GM18909 (cell line): ENCODE measurements around the gene ZFTA.

Source experiments
- ATAC-seq: cut with Tn5 transposase; IDR thresholded peaks from one replicate; pipeline ENCODE4 v1.9.1; 2021; ENCODE audit warnings: mild to moderate bottlenecking; ENCODE audit not compliant: unreplicated experiment, poor library complexity

ZFTA gene

DNA sequence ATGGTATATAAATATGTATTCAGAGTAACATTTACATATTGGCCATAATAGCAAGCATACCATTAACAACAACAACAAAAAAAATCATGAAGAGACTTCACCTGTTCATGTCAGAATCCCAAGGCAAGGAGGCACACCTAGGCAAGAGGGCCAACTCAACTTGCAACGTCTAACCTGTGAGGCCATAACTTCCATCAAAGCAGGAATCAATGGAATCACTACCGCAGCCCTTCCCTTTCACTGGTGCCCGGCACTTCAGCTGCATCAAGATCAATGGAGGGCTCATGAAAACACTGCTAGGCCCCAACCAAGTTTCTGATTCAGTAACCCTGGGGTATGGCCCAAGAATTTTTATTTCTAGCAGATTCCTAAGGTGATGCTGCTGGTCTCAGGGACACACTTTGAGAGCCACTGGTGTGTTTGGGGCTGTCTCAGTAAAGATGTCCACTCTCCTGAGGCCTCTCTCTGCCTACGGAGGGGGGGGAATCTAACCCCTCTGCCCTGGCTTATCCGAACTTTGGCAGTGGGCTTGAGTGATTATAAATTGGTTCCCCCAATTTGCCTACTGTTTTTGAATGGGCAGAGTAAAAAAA is 8.0 kb downstream of the ZFTA start:
- no peak for ATAC-seq

DNA sequence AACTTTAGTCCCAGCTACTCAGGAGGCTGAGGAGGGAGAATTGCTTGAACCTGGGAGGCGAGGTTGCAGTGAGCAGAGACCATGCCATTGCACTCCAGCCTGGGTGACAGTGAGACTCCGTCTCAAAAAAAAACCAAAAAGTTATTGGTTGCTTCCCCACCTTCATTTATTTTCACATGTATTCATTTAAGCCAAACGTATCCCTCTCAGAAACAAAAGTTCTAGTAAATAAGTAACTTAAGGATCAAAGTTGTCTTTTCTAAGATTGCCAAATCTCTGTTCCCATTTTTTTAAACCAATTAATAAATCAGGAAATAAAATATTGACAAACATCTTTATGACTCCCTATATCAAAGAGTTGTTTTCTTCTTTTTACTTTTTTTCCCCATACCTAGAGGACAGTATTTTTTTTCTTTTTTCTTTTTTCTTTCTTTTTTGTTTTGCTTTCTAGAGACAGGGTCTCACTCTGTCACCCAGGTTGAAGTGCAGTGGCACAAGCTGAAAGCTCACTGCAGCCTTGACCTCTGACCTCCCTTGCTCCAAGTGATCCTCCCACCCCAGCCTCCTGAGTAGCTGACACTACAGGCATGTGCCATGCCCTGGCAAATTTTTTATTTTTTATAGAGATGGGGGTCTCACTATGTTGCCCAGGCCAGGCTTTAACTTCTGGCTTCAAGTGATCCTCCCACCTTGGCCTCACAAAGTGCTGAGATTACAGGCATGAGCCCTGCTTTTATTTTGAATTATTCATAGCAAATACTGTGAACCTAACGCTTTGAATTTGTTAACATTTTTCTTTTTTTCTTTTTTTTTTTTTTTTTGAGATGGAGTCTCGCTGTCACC is 11.4 kb downstream of the ZFTA start:
- no peak for ATAC-seq

GRCh38 chr11:63749624-63750023 is 19.0 kb downstream of the ZFTA start:
- no peak for ATAC-seq

DNA sequence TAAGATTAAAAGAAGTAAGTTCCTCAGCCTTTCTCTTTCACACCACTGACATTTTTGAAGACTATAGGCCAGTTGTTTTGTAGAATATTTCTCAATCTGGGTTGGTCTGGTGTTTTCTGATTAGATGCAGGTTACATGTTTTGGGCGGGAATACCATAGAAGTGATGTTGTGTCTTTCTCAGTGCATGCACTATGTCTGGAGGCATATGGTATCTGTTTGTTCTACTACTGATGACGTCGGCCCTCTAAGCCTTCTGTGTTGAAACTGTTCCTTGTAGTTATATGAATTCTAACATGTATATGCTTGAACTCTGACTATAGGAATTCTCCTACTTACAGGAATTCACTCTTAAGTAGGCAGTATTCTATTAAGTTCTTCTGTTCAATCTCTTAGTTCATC is 21.6 kb downstream of the ZFTA start:
- no peak for ATAC-seq

GRCh38 chr11:63745304-63746170 is 23.0 kb downstream of the ZFTA start:
- no peak for ATAC-seq

DNA sequence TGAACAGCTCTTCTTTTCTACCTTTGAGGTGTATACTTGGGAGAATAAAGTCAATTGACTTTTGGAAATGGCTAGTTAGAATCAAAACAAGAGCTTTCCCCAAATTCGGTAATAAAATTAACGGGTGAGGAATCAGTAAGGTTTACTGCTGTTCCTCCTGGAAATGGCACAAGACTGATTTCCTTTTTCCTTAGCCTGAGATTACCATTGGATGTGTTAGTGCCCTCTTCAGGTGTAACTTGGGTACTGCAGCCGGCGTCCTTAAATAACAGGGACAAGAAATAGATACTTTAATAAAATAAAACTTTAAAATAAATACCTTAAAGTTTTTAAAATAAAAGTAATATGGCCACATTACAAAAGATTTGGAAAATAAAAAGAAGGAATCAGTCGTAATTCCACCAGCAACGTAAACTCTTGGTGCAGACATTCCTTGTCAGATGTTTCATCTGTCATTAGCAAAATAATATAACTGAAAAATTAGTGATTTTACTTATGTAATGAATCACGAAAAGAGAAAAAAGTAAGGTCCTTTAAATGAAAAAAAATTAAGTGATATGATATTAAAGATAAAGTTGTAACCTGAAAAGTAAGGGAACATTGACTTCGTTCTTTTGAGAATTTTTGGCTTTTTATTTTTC is 29.7 kb downstream of the ZFTA start:
- no peak for ATAC-seq

DNA sequence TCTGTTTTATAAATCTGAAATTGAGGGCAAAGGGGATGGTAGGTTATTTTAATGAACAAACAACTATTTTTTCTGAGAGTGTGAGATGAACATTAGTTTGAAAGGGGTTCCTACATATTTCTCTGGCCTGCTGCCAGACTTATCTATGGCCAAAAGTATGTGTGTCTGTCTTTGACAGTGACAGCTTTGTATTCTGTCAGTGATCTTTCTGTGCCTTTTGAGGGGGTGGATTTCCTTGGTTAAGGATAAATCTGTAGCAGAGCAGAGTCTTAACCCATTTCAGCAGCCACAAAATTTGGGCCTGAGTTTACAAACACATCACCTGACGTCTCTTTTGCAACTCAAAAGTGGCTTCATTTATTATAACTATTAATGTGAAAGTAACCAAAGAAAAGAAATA is 30.9 kb downstream of the ZFTA start:
- ATAC-seq = no peak

DNA sequence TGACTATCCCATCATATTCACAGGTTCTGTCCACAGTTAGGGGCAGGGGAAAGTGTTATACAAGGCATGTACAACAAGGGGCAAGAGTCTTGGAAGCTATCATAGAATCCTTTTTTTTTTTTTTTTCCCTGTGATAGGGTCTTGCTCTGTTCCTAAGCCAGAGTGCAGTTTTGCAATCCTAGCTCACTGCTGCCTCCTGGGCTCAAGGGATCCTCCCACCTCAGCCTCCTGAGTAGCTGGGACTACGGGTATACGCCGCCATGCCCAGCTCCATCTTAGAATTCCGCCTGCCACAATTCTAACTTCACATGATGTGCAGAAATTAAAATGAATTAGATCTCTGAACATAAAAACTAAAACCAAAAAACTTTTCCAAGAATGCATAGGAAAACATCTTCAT is 31.7 kb downstream of the ZFTA start:
- ATAC-seq = no peak

DNA sequence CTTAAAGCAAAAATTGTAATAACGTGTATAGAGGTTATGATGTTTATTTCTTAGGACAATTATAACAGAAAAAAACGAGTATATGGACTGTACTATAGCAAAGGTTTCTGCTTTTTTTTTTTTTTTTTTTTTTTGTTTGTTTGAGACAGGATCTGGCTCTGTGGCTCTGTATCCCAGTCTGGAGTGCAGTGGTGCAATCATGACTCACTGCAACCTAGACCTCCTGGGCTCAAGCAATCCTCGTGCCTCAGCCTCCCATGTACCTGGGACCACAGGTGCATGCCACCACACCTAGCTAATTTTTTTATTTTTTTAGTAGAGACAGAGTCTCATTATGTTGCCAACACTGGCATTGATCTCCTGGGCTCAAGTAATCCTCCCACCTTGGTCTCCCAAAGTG is 39.2 kb downstream of the ZFTA start:
- ATAC-seq = no peak

DNA sequence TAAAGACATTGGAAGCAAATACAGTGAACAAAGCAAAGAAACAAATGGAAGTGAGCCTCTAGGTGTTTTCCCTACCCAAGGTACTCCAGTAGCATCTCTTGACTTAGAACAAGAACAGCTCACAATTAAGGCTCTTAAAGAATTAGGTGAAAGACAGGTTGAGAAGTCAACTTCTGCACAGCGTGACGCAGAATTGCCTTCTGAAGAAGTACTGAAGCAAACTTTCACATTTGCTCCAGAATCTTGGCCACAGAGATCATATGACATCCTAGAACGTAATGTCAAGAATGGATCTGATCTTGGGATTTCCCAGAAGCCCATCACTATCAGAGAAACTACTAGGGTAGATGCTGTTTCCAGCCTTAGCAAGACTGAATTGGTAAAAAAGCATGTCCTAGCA is 48.0 kb downstream of the ZFTA start:
- no peak for ATAC-seq

DNA sequence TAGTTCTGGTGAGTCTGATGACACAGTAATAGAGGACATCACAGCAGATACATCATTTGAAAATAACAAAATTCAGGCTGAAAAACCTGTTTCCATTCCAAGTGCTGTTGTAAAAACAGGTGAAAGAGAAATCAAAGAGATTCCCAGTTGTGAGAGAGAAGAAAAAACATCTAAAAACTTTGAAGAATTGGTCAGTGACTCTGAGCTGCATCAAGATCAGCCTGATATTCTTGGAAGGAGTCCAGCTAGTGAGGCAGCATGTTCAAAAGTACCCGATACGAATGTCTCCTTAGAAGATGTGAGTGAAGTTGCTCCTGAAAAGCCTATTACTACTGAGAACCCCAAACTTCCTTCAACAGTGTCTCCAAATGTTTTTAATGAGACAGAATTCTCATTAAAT is 48.6 kb downstream of the ZFTA start:
- no peak for ATAC-seq

GRCh38 chr11:63719001-63719400 is 49.6 kb downstream of the ZFTA start:
- no peak for ATAC-seq
